AG09309 (cell line): ENCODE measurements around the gene RENBP.
A peak's percentile ranks its signal among the peaks of the same experiment; 100 is the strongest.

Experiments used
- DNase-seq: peaks from one replicate; pipeline ENCODE4 v3.0.0-alpha.2; 2010; ENCODE audit warnings: low read depth
- H3K4me3 ChIP-seq: 2 replicates; pipeline ENCODE4 v1.5.1; 2011; ENCODE audit warnings: mild to moderate bottlenecking, low read depth, low read length, moderate library complexity; ENCODE audit not compliant: control insufficient read depth
- TF ChIP-seq, protein P1 (sequence below): IDR thresholded peaks from 2 replicates; pipeline ENCODE4 v1.5.1; 2011; ENCODE audit warnings: mild to moderate bottlenecking, low read depth, low read length, inconsistent platforms; ENCODE audit not compliant: insufficient read depth, control insufficient read depth; ENCODE audit errors: missing control alignments

Gene RENBP

DNA sequence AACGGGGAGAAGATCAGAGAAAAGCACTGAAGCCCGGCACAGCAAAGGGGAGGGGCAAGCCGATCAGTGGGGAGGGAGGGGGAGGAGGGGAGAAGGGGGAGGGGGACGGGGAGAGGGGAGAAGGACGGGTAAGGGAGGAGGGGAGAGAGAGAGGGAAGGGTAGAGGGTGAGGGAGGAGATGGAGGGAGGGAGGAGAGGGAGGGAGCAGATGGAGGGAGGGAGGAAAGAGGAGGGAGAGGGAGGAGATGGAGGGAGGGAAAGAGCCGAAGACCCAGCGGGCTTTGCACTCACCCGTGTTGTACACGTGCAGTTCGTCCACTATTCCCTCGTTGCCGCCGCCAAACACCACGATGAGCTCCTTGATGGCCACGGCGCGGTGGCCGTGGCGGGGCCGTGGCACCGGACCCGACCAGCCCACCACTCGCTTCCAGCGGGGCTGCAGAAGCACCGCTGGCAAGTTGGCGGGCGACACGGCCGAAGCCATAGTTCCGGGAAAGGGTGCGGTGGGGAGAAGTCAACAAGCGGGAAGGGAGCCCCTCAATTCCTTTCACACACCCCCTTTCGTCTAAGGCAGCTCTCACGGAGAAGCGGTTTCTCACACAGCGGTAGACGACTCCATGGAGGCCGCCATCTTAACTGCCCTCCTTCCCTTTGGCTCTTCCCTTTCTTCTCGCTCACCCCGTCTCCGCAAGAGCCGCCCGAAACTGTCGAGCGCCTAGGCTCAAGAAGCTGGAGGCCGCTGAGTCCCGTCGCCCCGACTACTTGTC is 26.1 kb upstream of the RENBP start:
- peak overlapping the region; percentile 92 for H3K4me3 ChIP-seq
- TF ChIP-seq, protein P1, sequence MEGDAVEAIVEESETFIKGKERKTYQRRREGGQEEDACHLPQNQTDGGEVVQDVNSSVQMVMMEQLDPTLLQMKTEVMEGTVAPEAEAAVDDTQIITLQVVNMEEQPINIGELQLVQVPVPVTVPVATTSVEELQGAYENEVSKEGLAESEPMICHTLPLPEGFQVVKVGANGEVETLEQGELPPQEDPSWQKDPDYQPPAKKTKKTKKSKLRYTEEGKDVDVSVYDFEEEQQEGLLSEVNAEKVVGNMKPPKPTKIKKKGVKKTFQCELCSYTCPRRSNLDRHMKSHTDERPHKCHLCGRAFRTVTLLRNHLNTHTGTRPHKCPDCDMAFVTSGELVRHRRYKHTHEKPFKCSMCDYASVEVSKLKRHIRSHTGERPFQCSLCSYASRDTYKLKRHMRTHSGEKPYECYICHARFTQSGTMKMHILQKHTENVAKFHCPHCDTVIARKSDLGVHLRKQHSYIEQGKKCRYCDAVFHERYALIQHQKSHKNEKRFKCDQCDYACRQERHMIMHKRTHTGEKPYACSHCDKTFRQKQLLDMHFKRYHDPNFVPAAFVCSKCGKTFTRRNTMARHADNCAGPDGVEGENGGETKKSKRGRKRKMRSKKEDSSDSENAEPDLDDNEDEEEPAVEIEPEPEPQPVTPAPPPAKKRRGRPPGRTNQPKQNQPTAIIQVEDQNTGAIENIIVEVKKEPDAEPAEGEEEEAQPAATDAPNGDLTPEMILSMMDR = no peak
- DNase-seq = peak; percentile 34

DNA sequence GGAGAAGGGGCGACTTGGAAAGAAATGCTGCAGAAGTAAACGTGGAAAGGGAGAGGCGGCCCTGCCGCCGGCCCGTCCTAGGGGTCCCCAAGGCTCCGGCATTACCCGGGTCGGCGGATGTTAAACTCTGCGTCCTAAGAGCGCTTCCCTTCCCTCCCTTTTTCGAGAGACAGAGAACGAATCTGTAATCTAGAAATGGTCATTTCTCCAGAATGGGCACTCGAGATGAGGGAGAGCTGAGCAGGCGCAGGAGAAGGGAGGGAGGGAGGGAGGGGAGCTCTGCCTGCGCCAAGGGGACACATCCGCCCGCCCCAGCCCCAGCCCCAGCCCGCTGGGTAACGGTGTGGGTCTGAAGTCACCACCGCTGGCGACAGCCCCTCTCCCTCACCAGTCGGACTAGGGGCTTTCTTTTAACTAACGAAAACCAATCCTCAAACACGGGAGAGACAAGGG is 25.5 kb upstream of the RENBP start:
- peak overlapping the region; percentile 92 for H3K4me3 ChIP-seq
- DNase-seq = no peak
- TF ChIP-seq, protein P1 = no peak

DNA sequence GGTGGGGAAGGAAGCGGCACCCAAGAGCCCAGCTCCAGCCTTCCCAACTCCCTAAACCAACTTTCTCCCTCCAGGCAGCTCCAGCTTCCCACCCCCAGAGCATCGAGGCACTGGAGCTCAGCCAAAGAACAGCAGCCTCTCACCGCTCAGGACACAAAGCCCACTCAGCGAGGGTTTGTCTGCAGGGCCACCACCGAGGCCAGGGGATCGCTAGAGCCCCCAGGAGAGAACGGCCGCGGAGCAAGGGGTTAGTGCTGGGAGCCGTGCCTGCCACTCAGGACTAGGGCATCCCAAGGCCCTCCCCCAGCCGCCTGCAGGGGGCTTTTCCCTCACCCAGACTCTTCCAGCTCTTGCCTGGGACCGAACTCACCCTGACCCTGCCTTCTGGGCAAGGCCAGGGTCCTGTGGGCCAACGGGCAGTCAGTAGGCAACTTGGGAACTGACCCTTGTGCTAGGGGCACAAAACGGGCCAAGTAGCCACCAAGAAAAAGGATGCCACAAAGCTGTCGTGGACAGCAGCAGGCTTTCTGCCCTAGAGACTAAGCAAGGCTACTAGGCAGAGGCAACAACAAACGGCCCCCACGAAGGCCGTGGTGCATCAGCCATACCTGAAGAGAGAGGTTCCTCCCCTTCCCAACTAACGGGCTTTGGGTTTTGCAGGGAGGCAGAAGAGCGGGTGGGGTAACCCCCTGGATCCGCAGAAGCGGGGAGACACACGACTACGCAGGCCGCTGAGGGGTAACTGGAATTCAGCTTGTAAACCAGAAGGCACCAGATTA is 24.9 kb upstream of the RENBP start:
- peak overlapping the region; percentile 92 for H3K4me3 ChIP-seq
- TF ChIP-seq, protein P1 = no peak
- DNase-seq = no peak

DNA sequence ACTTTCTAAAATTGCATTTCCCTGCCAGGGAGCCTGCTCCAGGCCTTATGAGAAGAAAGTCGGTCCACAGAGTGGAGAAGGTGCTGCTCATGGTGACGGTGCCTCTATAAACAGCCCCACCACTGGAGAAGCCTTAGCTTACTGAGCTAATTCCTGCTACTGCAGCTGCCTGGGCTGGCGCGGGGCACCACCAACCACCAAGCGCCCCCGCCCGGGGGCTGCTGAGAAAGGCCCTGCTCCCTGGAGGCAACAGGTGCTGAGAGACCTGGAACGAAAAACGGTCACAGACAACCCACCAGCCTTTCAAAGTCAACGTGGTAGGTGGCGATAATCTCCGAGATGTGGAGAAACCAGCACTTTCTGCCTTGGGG is 24.3 kb upstream of the RENBP start:
- TF ChIP-seq, protein P1 = no peak
- DNase-seq = no peak
- H3K4me3 ChIP-seq = peak overlapping the region; percentile 92

DNA sequence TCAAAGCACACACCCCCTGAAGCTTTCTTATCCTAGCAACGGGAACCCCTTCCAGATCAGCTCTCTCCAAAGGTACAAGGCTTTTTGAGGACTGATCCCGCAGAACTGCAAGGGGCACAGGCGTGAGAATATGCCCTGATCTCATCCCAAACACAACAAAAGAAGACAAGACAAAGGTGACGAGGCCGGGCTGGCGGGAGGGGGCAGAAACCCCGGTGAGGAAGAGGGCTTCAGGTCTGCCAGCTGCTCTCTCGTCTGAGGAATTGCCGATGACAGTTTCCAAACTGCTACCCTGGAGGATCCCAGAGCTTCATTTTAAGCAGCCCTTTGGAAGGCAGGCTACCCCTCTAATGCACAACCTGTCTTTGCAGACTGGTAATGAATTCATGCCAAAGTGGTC is 23.8 kb upstream of the RENBP start:
- TF ChIP-seq, protein P1 = no peak
- no peak for DNase-seq
- H3K4me3 ChIP-seq = no peak overlapping the region; the same call in 1 of the 2 replicates

DNA sequence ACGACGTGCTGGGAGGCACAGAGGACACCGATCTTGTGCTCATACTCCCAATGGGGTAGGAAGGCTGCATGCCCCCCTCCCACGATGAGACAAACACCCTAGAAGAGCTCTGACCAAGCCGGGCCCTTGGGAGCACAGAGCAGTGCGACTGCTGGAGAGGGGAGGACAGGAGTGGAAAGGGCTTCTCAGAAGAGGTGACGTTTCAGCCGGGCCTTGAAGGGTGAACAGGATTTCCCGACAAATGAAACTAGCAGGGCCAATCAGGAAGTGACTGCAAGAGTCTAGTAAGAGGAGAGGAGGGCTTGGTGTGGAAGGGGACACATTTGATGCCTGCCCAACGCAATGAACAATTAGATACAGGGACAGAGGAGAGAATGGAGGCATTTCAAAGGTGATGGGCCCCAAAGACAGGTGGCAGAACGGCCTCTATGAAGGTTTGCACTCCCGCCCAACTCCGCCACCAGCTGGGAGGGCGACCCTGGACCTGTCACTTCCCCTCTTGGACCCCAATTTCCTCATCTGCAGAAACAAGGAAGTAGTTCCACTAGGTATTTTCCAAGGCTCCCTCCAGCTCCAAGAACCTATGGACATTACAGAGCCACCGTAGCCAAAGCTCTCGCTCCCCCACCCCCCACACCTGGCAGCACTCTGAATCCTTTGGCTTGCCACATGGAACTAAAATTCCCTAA is 23.2 kb upstream of the RENBP start:
- H3K4me3 ChIP-seq = no peak overlapping the region
- no peak for DNase-seq
- TF ChIP-seq, protein P1 = no peak
